Calu3 (cell line): ENCODE measurements around the gene RPS19BP1. TPM values are rescaled to one million over a fixed set of nuclear protein-coding genes. Genes with fewer than 3 reads are reported as not detected.
"Not testable (repeated sequence)": the region's sequence is repeated elsewhere in the genome, so short reads cannot be mapped to it uniquely, and the experiment has no call there.

Experiments
- BruUV-seq: library from RNA; stranded (reverse); fragments of 400-500 nt; replicated peaks from 2 replicates; lab custom pipeline; 2021; lab: Mats Ljungman, UMichigan
- CTCF ChIA-PET: fragments of 300-600 bp; sonication (Branson Sonifier 250); formaldehyde crosslinking; loops from one replicate; lab custom pipeline; 2022; ENCODE audit warnings: antibody characterized with exemption; lab: Charles Lee
- DNase-seq: peaks from one replicate; pipeline ENCODE4 v3.0.0; 2022
- H3K27ac Mint-ChIP-seq: one replicate; pipeline ENCODE4 v1.8.0; 2022; ENCODE audit warnings: mixed read lengths; ENCODE audit not compliant: unreplicated experiment
- H3K27me3 Mint-ChIP-seq: one replicate; pipeline ENCODE4 v1.8.0; 2022; ENCODE audit warnings: mixed read lengths; ENCODE audit not compliant: unreplicated experiment
- H3K36me3 Mint-ChIP-seq: one replicate; pipeline ENCODE4 v1.8.0; 2022; ENCODE audit warnings: mild to moderate bottlenecking, moderate library complexity, mixed read lengths; ENCODE audit not compliant: insufficient read depth, unreplicated experiment
- H3K4me1 Mint-ChIP-seq: one replicate; pipeline ENCODE4 v1.8.0; 2022; ENCODE audit warnings: mild to moderate bottlenecking, low read depth, mixed read lengths; ENCODE audit not compliant: unreplicated experiment
- H3K4me3 Mint-ChIP-seq: one replicate; pipeline ENCODE4 v1.8.0; 2022; ENCODE audit warnings: mild to moderate bottlenecking, low read depth, moderate library complexity, mixed read lengths; ENCODE audit not compliant: unreplicated experiment
- H3K9me3 Mint-ChIP-seq: one replicate; pipeline ENCODE4 v1.8.0; 2022; ENCODE audit warnings: low read depth, mixed read lengths; ENCODE audit not compliant: unreplicated experiment
- intact Hi-C: fragments of 100-400 bp; cut with micrococcal nuclease; formaldehyde crosslinking; loops from one replicate; pipeline ENCODE4 v1.10.0; 2022; ENCODE audit not compliant: unreplicated experiment
- total RNA-seq: library from RNA; stranded (reverse); gene quantifications from 2 replicates; pipeline ENCODE4 v1.2.3, GENCODE V29; 2022
- TF ChIP-seq, protein P1 (sequence below): fragments of 200-600 bp; IDR thresholded peaks from one replicate; pipeline ENCODE4 v1.8.0; 2022; ENCODE audit warnings: antibody characterized with exemption; ENCODE audit not compliant: unreplicated experiment

The RPS19BP1 gene
- total RNA-seq, 1 experiment from 2014 or later: 87.7 TPM

DNA sequence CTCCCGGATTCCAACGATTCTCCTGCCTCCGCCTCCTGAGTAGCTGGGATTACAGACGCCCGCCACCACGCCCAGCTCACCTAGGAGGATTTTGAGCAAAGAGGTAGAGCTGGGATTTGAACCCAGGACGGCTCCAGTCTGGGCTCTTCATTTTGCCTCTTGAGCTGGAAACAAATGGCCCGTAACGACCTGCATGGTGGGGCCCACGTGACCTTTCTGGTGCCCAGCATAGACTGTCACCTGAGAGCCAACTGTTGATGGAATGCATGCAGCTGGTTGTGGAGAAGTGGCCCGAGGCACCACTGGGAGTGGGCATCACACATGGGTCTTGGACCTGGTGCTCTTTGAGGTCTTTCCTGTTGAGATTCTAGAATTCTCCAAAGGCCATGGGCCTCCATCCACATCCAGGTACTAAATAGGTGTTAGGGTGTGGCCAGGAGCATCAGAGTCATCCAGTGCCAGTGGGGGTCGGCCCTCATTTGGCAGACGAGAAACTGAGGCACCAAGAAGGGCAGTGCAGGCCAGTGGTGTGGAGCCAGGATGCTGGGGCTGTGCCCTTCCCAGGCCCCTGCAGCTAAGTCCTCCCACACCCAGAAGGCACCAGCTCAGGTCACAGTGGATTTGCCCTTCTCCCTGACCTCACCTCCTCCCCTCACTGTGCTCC, 8.3 kb downstream of the RPS19BP1 start:
- H3K27me3 Mint-ChIP-seq: no peaks in the 10 kb centered on the region
- CTCF ChIA-PET: no interaction called here
- peaks cover 95% of the 10 kb centered on the region for H3K36me3 Mint-ChIP-seq
- H3K9me3 Mint-ChIP-seq: no peaks in the 10 kb centered on the region
- peak overlapping the region; percentile 37 for H3K4me3 Mint-ChIP-seq
- H3K4me1 Mint-ChIP-seq: peaks cover 46% of the 10 kb centered on the region
- H3K27ac Mint-ChIP-seq: peak overlapping the region; percentile 71
- intact Hi-C loops: loop anchor here (10.0 kb wide), 1 partner anchor 209 kb away; the partner anchor contains the start of gene RPL3
- TF ChIP-seq, protein P1, sequence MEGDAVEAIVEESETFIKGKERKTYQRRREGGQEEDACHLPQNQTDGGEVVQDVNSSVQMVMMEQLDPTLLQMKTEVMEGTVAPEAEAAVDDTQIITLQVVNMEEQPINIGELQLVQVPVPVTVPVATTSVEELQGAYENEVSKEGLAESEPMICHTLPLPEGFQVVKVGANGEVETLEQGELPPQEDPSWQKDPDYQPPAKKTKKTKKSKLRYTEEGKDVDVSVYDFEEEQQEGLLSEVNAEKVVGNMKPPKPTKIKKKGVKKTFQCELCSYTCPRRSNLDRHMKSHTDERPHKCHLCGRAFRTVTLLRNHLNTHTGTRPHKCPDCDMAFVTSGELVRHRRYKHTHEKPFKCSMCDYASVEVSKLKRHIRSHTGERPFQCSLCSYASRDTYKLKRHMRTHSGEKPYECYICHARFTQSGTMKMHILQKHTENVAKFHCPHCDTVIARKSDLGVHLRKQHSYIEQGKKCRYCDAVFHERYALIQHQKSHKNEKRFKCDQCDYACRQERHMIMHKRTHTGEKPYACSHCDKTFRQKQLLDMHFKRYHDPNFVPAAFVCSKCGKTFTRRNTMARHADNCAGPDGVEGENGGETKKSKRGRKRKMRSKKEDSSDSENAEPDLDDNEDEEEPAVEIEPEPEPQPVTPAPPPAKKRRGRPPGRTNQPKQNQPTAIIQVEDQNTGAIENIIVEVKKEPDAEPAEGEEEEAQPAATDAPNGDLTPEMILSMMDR: no peak
- no TSS peak for BruUV-seq
- no peak for DNase-seq

DNA sequence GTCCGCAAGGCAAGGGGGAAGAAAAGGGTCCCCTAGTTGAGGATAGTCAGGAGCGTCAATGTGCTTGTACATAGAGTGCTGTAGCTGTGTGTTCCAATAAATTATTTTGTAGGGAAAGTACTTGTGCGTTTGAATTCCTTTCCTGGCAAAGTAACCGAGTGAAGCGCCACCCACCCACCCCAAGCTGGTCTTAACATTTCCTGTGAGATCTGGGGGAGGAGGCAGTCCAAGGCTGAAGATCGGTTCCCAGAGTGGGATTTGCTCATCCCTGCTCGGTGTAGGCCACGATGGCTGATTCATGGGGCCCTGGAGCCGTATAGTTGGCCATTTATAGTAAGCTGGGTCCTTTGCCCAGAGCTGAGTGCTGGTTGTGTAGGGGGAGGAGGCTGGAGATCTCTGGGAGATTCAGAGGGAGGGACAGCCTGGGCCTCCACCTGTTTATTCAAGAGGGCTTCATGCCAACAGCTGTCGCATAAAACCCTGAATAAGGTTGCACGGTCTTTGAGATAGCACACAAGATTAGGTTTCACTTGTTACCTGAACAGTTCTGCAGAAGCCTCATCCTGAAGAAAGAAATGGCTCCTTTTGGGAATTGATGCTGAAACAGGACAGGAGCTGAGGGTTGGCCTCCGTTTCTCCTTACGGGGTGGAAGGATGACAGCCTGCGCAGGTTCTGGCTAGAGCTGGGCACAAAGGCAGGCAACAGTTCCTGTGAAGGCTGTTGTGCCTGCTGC, 9.8 kb downstream of the RPS19BP1 start:
- BruUV-seq: no TSS peak
- Mint-ChIP-seq H3K27ac (peak overlapping the region; percentile 98), H3K4me3 (peak overlapping the region; percentile 94), H3K36me3 (peaks cover 91% of the 10 kb centered on the region), H3K9me3 (no peaks in the 10 kb centered on the region), H3K4me1 (peaks cover 32% of the 10 kb centered on the region), H3K27me3 (no peaks in the 10 kb centered on the region)
- TF ChIP-seq, protein P1: no peak
- peak; percentile 25 for DNase-seq
- intact Hi-C loops: loop anchor here (10.0 kb wide), 1 partner anchor 208 kb away; the partner anchor contains the start of gene RPL3
- CTCF ChIA-PET: interaction anchor here (1.2 kb wide), 1 partner anchor 21 kb away, joined by 3 read pairs; the partner anchor contains the start of gene MIEF1

DNA sequence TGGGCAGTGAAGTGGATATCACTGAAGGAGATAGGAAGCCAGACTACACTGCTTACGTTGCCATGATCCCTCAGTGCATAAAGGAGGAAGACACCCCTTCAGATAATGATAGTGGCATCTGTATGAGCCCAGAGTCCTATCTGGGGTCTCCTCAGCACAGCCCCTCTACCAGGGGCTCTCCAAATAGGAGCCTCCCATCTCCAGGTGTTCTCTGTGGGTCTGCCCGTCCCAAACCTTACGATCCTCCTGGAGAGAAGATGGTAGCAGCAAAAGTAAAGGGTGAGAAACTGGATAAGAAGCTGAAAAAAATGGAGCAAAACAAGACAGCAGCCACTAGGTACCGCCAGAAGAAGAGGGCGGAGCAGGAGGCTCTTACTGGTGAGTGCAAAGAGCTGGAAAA, 10.5 kb downstream of the RPS19BP1 start:
- peaks cover 26% of the 10 kb centered on the region for H3K4me1 Mint-ChIP-seq
- not testable (repeated sequence) for H3K9me3 Mint-ChIP-seq, DNase-seq, H3K27me3 Mint-ChIP-seq, BruUV-seq
- peak overlapping the region; percentile 94 for H3K4me3 Mint-ChIP-seq
- peak overlapping the region; percentile 98 for H3K27ac Mint-ChIP-seq
- CTCF ChIA-PET: interaction anchor here (1.2 kb wide), 1 partner anchor 20 kb away, joined by 3 read pairs; the partner anchor contains the start of gene MIEF1
- H3K36me3 Mint-ChIP-seq: peaks cover 91% of the 10 kb centered on the region
- intact Hi-C loops: loop anchor here (10.0 kb wide), 1 partner anchor 207 kb away; the partner anchor contains the start of gene RPL3

DNA sequence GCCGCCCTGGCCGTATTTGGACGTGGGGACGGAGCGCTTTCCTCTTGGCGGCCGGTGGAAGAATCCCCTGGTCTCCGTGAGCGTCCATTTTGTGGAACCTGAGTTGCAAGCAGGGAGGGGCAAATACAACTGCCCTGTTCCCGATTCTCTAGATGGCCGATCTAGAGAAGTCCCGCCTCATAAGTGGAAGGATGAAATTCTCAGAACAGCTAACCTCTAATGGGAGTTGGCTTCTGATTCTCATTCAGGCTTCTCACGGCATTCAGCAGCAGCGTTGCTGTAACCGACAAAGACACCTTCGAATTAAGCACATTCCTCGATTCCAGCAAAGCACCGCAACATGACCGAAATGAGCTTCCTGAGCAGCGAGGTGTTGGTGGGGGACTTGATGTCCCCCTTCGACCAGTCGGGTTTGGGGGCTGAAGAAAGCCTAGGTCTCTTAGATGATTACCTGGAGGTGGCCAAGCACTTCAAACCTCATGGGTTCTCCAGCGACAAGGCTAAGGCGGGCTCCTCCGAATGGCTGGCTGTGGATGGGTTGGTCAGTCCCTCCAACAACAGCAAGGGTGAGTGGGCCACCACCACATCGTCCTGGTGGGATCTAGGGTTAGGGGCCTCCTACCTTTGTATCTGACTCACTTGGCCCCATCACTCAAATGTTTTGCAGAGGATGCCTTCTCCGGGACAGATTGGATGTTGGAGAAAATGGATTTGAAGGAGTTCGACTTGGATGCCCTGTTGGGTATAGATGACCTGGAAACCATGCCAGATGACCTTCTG, 11.3 kb downstream of the RPS19BP1 start:
- Mint-ChIP-seq H3K36me3 (peaks cover 90% of the 10 kb centered on the region), H3K4me3 (peak overlapping the region; percentile 94), H3K27ac (peak overlapping the region; percentile 98), H3K4me1 (peaks cover 24% of the 10 kb centered on the region)
- H3K9me3 Mint-ChIP-seq, DNase-seq, CTCF ChIA-PET, H3K27me3 Mint-ChIP-seq: not testable (repeated sequence)
- intact Hi-C loops: loop anchor here (10.0 kb wide), 1 partner anchor 206 kb away; the partner anchor contains the start of gene RPL3
- TSS peak; percentile 78 for BruUV-seq
